ENCODE measurements around the gene WWOX. TPM values are rescaled to one million over a fixed set of nuclear protein-coding genes. Genes with fewer than 3 reads are reported as not detected.
"Not testable (repeated sequence)": the region's sequence is repeated elsewhere in the genome, so short reads cannot be mapped to it uniquely, and the experiment has no call there.

The WWOX gene
- total RNA-seq: 15.1 and 19.1 TPM in 2 replicates

DNA sequence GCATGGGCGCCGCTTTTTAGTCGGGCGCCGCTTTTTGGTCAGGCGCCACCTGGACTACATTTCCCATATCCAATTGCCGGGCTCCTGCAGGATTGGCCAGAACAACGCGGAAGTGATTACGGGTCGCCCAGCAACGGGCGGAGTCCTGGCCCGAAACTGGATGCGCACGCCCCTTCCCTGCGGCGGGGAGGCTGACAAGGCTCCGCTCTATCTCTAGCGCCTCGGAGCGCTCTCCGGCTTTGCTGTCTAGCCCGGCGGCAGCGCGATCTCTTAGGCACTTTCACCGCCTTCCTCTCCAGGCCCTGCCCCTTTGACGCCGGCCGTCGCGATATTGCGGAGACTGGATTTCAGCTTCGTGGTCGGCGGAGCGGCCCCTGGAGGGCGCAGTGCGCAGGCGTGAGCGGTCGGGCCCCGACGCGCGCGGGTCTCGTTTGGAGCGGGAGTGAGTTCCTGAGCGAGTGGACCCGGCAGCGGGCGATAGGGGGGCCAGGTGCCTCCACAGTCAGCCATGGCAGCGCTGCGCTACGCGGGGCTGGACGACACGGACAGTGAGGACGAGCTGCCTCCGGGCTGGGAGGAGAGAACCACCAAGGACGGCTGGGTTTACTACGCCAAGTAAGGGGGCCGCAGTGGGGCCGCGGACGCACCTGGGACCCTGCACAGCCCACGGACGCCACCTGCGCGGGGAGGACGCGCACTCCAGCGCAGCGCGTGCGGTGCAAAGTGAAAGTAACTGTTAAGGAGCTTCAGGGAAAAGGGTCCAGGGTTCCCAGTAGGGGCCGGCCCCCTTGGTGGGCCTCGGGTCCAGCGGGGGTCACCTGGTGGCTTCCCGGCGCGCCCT, at the start of gene WWOX:
WWOX (plus strand) TSS at position 384 of the 841 bp plus-strand sequence.
- DNase-seq (ENCODE audit: extremely low read depth, low read depth, low spot score): peak; percentile 80

DNA sequence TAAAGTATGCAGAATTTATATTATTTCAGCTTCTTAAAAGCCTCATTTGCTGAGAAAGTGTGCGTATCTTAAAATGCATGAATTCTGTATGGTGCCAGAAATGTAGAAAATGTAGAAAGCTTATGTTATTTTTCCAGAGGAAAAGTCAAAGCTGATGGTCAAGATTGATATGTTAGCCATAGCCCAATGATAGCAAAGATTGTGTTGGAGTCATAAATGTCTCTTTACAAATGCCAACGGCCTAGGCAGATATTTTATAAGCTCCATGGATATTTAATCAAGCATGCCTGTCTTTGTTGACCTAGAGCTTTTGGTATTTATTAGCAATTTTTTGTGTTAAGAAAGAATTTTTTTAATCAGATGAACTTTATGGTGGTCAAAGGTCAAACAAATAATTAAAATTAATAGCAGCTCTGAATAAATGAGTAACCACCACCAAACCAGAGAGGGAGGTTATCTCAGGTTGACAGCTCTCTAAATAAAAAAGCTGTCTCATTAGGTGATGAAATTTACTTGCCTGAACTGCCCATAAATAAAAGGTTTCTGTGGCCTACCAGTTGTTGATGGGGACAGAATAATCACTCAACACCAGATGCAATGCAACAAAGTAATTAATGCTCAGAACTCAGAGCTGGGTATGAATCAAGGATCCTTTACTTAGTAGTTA, 48.6 kb upstream of the WWOX start:
- DNase-seq (ENCODE audit: extremely low read depth, low read depth, low spot score): no peak

DNA sequence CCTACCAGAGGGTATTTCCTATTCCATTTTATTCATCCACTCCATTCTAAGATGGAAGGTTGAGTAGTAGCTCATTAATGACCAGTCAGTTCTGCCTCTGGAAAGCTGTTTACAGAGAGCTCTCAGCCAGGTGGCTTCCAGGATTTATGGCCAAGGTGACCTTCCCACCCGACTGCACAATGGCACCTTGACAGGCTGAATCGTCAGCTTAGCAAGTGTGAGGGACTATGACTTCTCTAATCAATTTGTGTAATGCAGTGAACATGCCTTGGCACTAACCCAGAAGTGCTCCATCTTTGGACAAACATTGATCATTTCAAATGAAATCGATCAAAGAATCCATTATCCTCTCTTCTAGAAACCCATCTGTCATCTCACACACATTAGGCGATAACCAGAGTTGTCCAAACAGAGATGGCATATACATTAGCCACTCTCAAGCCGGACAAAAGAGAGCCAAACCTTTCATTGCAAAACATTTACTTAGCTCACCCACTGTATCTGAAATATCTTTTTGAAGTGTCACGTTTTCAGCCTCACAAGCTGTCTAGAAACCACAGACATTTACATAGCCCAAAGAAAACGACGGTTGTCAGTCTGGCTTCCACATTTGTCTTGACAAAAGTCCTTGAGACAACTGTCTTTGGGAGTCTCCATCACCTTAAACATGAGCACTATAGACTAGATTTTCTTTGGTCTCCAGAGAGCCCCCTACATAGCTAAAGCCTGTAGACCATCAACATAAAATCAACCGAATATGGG, 41.5 kb upstream of the WWOX start:
- no peak for DNase-seq (ENCODE audit: extremely low read depth, low read depth, low spot score)

DNA sequence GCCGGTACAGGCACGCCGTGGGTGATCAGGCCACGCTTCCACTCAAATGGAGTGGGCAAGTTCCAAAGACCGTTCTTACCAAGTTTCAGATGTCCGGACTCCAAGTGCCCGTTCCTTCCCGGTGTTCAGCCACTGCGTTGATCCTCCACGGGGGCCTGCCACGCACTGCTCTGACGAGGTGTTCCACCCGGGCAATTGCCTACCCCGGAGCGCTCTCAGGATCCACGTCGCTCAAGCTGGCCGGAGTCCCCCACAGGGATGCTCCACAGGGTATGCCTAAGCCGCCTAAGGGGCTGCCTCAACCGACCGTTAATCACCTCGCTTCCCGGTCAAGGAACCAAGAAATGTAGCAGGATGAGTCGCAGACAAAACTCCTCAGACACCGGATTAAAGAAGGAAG, 39.6 kb upstream of the WWOX start:
- not testable (repeated sequence) for DNase-seq (ENCODE audit: extremely low read depth, low read depth, low spot score)

DNA sequence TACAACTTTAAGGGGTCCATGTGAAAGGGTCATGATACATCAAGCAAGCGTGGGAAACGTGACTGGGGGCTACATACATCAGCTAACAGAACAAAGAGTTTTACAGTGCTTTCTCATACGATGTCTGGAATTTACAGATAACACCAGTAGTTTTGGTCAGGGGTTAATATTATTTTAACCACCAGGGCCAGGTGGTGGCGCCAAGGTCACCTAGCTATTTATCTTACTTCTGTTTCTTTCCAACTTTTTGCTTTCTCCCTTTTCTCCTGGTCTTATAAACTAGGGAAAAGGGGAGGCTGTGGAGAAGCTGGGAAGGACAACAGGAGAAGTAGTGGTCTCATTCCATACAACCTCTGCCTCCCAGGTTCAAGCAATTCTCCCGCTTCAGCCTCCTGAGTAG, 39.2 kb upstream of the WWOX start:
- no peak for DNase-seq (ENCODE audit: extremely low read depth, low read depth, low spot score)

DNA sequence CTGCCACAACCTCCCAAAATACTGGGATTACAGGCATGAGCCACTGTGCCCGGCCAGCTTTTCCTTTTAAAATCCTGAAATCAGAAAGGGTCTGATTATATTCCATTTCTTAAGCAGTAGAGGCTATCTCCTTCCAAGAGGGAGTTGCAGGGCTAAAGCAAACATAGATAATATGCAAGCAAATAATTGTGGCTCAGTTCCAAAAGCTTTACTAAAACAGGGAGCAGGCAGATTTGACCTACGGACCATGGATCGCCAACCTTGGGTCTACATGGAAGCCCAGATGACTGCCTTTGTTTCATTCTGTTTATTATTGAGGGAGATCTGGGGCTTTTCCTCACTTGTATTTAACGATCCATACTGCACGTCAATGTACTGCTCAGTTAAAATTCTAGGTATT, 38.6 kb upstream of the WWOX start:
- DNase-seq (ENCODE audit: extremely low read depth, low read depth, low spot score): no peak

DNA sequence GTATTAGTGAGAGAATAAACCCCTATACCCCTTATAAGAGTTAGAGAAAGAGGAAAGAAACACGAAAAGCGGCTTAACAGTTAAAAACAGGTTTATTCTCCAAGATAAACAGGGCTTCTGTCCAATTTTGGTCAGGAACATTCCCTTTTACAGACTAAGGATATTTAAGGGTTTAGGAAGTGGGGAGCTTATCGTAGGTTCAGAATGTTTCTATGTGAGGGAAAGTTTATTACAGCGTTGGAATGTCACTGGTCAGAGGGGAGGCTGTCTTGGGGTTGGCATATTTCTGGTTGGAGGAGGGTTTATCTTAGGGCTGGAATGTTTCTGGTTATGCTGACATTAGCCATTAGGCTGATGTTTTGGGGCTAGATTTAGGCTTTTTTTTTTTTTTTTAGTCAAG, 34.1 kb upstream of the WWOX start:
- DNase-seq (ENCODE audit: extremely low read depth, low read depth, low spot score): no peak

DNA sequence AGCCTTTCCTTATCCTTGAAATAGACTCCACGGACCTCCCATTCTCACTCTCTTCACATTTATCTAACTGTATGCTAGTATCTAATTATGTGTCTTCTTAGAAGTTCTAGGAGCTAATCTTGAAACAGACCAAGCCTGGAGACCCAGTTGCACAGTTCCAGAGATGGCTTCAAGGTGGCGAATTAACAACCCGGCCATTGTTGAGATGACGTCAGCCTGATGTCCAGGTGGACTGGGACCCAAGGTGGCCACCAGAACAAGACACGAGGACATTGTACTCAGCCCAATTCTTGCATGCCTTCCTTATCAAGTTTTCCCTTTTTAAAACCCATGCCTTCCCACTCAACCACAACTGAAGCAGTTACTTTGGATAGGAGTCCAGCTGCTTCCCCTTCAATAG, 29.5 kb upstream of the WWOX start:
- DNase-seq (ENCODE audit: extremely low read depth, low read depth, low spot score): no peak

DNA sequence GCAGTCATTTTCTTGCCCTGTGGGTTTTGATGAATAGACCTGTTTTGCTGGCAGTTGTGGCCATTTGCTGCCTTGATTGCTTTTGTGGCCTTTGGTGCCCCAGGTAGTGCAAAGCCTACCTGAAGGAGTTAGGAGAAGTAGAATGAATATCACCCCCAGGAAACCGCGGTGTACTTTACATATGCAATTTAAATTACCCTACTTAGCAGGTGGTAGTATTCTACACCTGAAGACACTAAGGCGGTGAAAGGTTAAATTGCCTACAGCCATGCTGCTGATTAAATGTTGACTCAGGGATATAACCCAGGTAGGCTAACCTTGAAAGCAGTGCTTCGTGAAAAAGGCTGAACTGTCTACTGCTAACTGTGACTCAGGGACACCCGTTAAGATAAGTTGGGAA, 27.2 kb upstream of the WWOX start:
- no peak for DNase-seq (ENCODE audit: extremely low read depth, low read depth, low spot score)

DNA sequence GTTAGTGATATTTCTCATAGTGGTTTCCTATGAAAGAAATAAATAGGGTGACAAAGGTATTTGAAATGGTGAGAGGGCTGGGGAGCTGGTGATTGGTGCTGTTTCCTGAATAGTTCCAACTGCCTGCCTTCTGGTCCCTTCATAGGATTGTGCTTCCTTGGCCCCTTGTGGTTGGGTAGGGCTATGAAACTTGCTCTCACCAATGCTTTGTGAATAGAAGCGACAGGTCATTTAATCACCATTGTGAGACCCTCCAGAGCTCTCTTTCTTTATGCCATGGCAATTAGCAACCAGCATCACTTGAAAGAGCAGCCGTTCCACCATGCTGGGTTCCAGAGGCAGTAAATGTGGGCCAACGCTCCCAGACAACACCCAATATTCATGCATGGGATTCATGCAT, 23.7 kb upstream of the WWOX start:
- no peak for DNase-seq (ENCODE audit: extremely low read depth, low read depth, low spot score)

DNA sequence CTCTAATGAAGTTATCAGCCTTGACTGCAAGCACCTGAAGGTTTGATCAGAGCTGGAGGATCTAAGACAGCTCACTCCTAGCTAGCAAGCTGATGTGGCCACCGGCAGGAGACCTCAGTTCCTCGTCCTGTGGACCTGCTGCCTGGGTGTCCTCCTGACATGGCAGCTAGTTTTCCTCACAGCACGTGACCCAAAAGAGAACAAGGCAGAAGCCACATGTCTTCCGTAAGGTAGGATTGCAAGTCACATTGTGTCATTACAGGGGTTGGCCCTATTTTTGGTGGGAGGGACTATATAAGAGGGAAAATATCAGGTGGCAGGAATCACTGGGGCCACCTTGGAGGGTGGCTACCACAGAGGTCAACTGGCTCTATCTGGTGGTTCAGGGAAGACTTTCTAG, 18.1 kb upstream of the WWOX start:
- no peak for DNase-seq (ENCODE audit: extremely low read depth, low read depth, low spot score)

DNA sequence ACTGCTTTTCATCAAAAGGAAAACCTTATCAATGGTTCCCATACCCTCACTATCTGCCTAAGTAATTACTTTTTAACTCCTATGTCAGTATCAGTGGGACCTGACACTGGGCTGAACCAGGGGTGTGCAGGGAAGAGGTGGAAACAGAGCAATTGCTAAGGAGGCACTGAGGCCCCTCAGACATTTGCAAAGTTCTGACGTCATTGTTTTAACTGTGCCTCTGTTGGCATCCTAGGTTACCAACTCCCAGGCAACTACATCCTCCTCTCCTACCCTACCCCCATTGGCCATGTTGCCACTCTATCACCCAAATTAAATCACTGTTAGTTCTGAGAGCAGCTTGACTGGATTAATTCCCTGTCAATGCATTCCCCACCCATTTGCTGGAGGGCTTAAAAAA, 8.0 kb upstream of the WWOX start:
- no peak for DNase-seq (ENCODE audit: extremely low read depth, low read depth, low spot score)

DNA sequence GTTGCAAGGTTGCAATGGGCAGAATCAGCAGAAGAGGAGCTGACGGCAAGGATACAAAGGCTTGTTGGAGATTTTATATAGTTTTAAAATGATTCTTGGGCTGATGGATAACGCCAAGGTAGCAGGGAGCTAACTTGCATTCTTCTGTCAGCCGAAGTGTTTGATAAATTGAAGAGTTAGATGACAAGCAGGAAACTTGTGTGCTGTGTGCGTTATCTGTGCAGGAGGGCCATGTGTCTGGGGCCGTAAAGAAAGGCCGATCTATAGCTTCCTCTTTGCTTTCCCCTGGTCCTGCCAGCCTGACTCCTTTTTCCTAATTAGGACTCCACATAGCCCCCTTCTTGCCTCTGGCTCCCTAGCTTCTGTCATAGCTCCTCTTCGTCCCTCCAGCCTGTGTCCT, 6.7 kb upstream of the WWOX start:
- no peak for DNase-seq (ENCODE audit: extremely low read depth, low read depth, low spot score)

DNA sequence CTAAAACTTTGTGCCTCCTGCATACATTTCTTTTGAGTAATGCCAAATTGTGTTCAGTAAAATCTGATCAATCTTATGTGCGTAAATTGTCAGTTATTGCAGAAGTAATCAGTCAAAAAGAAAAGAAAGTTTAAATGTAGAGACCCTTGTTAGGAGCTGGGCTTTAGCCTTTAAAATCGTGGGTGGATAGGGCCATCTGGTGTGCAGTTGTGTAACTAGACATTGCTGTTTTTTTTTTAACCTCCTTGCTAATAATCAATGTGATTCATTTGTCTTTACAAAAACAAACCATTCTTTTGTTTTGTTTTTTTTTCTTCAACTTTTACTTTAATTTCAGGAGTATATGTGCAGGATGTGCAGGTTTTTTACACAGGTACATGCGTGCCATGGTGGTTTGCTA, 5.3 kb upstream of the WWOX start:
- no peak for DNase-seq (ENCODE audit: extremely low read depth, low read depth, low spot score)

DNA sequence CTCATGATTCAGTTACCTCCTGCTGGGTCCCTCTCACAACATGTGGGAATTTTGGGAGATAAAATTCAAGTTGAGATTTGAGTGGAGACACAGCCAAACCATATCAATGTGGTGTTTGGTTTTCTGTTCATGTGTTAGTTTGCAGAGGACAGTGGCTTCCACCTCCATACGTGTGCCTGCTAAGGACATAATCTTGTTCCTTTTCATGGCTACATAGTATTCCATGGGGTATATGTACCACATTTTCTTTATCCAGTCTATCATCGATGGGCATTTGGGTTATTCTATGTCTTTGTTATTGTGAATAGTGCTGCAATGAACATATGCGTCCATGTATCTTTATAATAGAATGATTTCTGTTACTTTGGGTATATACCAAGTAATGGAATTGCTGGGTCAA, 4.5 kb upstream of the WWOX start:
- no peak for DNase-seq (ENCODE audit: extremely low read depth, low read depth, low spot score)

DNA sequence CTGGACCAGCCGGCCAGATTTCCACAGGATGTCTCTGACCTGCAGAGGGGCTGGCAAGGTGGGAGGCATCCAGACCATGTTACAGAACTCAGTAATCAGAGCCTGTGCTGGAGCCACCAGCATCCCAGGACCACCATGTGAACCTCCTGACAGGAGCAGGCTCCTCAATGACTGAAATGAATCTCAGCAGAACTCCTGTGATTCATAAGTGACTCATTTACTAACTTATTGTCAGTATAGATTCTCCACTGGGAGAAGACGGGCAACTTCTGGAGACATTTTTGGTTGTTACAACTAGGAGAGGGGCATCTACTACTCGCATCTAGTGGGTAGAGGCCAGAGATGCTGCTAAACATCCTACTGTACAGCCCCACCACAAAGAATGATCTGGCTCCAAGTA, 3.1 kb upstream of the WWOX start:
- no peak for DNase-seq (ENCODE audit: extremely low read depth, low read depth, low spot score)

DNA sequence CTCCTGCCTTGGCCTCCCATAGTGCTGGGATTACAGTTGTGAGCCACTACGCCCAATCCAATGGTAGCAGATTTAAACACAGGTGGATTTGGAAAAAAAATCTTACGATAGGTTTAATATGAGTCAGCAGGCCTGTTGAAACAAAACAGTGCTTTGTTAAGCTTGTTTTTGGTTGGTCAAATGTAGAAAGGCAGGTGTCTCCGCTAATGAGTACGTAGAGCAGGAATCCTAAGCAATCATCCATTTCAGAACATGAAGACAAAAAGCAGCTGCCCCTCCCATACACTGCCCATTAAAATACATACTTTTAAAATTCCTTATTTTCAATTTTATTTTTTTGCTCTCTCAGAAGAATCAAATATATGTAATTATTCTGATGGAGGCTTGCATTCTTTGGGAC, 1.9 kb upstream of the WWOX start:
- no peak for DNase-seq (ENCODE audit: extremely low read depth, low read depth, low spot score)

DNA sequence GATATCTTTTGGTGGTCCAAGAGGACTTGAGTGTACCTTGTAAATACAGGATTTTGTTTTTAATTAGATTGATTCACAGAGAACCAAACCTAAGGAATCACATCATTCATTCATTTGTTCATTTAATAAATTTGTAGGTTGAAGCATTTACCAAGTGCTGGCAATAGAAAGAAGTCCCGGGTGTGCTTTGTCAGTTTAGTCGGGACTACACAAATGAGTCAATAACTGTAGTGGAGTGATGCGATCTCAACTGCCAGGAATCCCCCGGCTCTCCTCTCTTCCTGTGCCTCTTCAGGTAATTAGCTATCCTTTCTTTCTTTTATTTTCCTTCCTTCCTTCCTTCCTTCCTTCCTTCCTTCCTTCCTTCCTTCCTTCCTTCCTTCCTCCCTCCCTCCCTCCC, 1.4 kb upstream of the WWOX start:
- DNase-seq (ENCODE audit: extremely low read depth, low read depth, low spot score): no peak

DNA sequence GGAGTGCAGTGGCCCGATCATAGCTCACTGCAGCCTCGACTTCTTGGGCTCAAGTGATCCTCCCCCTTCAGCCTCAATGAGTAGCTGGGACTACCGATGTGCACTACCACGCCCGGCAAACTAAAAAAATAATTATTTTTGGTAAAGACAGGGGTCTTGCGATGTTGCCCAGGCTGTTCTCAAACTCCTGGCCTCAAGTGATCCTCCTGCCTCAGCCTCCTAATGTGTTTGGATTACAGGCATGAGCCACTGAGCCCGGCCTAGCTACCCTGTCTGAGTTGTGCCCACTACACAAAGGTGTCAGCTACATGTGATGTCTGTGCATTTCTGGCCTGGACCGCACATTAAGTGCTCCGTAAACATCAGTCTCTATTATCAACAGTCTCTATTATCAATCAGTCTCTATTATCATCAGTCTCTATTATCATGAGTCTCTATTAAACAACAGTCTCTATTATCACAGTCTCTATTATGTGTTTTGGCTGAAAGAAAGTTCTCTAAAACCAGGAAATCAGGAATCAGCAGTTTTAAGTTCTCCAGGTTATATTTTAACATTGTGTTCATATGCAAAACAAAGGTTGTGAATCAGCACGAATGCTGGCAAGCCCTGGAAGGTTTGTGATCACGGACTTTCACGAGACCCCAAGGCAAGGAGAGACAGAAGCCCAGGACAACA, 721 bp upstream of the WWOX start:
- no peak for DNase-seq (ENCODE audit: extremely low read depth, low read depth, low spot score)

DNA sequence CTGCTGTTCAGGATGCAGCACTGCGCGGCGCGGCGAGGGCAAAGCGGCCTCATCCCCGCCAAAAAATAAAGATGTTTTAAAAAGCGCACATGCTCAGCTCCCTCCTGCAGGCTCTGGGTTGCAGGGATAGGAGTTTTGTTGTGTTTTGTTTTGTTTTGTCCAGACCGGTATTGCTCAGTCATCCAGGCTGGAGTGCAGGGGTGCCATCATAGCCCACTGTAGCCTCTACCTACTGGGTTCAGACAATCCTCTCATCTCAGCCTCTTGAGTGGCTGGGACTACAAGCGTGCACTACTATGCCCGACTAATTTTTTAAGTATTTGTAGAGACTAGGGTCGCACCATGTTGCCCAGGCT, 636 bp downstream of the WWOX start:
- no peak for DNase-seq (ENCODE audit: extremely low read depth, low read depth, low spot score)

DNA sequence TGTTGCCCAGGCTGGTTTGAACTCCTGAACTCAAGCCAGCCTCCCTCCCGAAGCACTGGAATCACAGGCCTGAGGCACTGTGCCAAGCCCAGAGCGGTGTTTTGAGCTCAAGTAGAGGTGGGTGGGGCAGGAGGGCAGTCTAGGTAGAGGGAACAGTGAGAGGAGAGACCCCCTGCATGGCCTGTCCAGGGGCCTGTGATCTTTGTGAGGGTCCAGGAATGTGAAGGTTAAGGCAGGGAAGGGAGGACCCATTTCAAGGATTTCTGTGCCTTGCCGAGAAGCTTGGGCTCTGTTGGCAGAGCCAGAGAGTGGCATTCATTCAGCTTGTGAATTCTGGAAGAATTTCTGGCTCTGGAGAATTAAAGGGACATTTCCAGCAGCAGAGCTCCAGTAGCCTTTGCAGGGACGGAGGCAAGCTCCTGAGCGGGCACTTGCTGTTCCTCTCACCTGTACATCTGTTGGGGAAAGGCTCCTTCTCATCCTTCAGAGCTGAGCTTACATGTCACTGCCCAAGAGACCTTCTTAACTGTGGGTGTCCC, 2.7 kb downstream of the WWOX start:
- no peak for DNase-seq (ENCODE audit: extremely low read depth, low read depth, low spot score)
